BJ (cell line): ENCODE results near the gene TAGAP. TPM values are rescaled to one million over a fixed set of nuclear protein-coding genes. Genes with fewer than 3 reads are reported as not detected.

Source experiments
- CTCF ChIA-PET: fragments of 350-600 bp; formaldehyde crosslinking; extraction: SDS; loops from one replicate; lab custom pipeline; 2021; ENCODE audit warnings: antibody characterized with exemption, inconsistent platforms; lab: Yijun Ruan, JAX
- POLR2A ChIA-PET: fragments of 300-600 bp; sonication (Branson Sonifier 250); formaldehyde crosslinking; extraction: SDS; loops from one replicate; lab custom pipeline; 2021; ENCODE audit warnings: antibody characterized with exemption; lab: Charles Lee
- DNase-seq: peaks from one replicate; pipeline ENCODE4 v3.0.0-alpha.2; 2011; ENCODE audit warnings: low read depth
- H3K27me3 ChIP-seq: 2 replicates; pipeline ENCODE4 v1.6.0; 2011; ENCODE audit warnings: low read length; ENCODE audit not compliant: control insufficient read depth, insufficient read depth
- H3K36me3 ChIP-seq: 2 replicates; pipeline ENCODE4 v1.5.1; 2011; ENCODE audit warnings: low read length; ENCODE audit not compliant: control insufficient read depth, insufficient read depth
- H3K4me3 ChIP-seq: 2 replicates; pipeline ENCODE4 v1.5.1; 2011; ENCODE audit warnings: low read depth, mild to moderate bottlenecking, control low read depth, low read length
- CTCF ChIP-seq: IDR thresholded peaks from 2 replicates; pipeline ENCODE4 v1.5.1; 2011; ENCODE audit warnings: low read depth, mild to moderate bottlenecking, control low read depth, inconsistent platforms, low read length, moderate library complexity; ENCODE audit not compliant: insufficient read depth
- polyA minus RNA-seq: library from RNA; depleted of rRNA, polyadenylated mRNA; stranded (reverse); fragments of >200 nt; gene quantifications from 2 replicates; pipeline ENCODE4 v1.2.3, GENCODE V29; 2011; rRNA and poly(A)+ RNA removed
- polyA plus RNA-seq: library from polyadenylated mRNA; depleted of rRNA; stranded (reverse); fragments of >200 nt; gene quantifications from 2 replicates; pipeline ENCODE4 v1.2.3, GENCODE V29; 2011; rRNA removed

Gene TAGAP
- polyA plus RNA-seq (not detected in 2 replicates), polyA minus RNA-seq (not detected in 2 replicates)

- Histone ChIP-seq H3K4me3 (no peak within 1 kb of the TSS), H3K36me3 (no peaks in the 10 kb centered on the region), H3K27me3 (peaks cover 6% of the 10 kb centered on the region)
- no peak for TF ChIP-seq CTCF
- POLR2A ChIA-PET: interaction anchor here (0.6 kb wide), 1 partner anchor 9 kb away, joined by 3 read pairs; no protein-coding TSS in a partner anchor
- DNase-seq: no peak
- CTCF ChIA-PET: interaction anchor here (1.1 to 4.4 kb wide), 5 partner anchors 12 to 89 kb away, joined by 3 to 33 read pairs (median 11); no protein-coding TSS in a partner anchor
These were observed at the start of gene TAGAP for GRCh38 chr6:159044899-159045727. TAGAP (minus strand) TSS chr6:159044991; CDS start chr6:159044146, 845 bp downstream.

- H3K4me3 ChIP-seq: no peak overlapping the region
- ChIA-PET CTCF (interaction anchor here (1.1 to 1.3 kb wide), 2 partner anchors 17 to 41 kb away, joined by 3 read pairs; no protein-coding TSS in a partner anchor), POLR2A (no interaction called here)
- no peak for TF ChIP-seq CTCF
- no peak for DNase-seq
- no peaks in the 10 kb centered on the region for H3K36me3 ChIP-seq
- H3K27me3 ChIP-seq: no peaks in the 10 kb centered on the region; the same call in 1 of the 2 replicates
These were observed 49.0 kb upstream of the TAGAP start for GRCh38 chr6:159093609-159094443.

- Histone ChIP-seq H3K4me3 (no peak overlapping the region), H3K36me3 (no peaks in the 10 kb centered on the region), H3K27me3 (no peaks in the 10 kb centered on the region; the same call in 1 of the 2 replicates)
- ChIA-PET CTCF (interaction anchor here (0.6 to 1.2 kb wide), 2 partner anchors 11 to 18 kb away, joined by 3 read pairs; no protein-coding TSS in a partner anchor), POLR2A (no interaction called here)
- DNase-seq: no peak
- no peak for TF ChIP-seq CTCF
These were observed 47.8 kb upstream of the TAGAP start for GRCh38 chr6:159092631-159093030.

- Histone ChIP-seq H3K36me3 (no peaks in the 10 kb centered on the region), H3K4me3 (no peak overlapping the region), H3K27me3 (no peaks in the 10 kb centered on the region; the same call in 1 of the 2 replicates)
- no peak for DNase-seq
- no peak for TF ChIP-seq CTCF
- CTCF ChIA-PET: no interaction called here
- POLR2A ChIA-PET: no interaction called here
These were observed 46.0 kb upstream of the TAGAP start for GRCh38 chr6:159090530-159091480.
